ENCODE measurements around the gene KRT36.

DNA sequence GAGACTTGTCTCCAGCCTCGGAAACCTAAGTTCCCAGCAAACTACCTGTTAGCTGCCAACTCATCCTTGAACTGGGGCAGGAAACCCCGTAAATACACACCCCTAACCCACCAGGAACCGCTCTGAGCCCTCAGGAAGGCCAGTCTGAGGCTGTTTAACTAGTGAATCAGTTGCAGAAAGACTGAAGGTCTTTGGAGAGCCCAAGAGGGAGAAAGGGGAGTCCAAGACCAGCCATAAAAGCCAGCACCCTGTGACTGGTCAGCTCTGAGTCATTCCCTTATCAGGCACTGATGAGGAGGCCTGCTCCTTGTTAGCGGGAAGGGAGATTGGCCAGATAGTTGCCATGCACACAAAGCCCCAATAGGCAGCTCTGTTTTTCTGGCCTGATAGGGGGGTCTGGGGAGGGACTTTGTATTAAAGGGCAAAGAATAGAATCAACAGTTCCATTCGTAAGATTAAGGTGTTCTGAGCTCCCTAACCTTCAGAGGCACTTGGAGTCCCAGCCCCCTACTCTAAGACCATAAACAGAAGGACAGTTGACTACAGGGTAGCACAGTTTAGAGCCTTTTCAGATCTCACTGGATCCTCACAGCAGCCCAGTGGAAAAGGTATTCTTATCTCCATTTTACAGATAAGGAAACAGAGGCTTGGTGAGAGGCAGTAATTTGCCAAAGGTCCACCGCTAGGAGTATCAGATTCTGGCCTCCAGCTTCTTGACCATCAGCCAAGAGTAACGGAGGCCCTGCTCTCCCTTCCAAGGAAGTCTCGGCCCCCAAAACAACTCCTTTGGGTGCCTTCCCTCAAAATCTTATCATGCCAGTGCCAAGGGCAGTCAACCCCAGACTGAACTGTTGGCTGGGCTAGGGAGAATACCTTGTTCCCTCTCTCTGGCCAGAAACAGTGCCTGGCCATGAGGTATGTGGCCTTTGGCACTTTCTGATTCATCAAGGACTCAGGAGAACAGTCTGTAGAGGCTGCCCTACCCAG, 40.6 kb upstream of the KRT36 start:
- TF ChIP-seq EZH2 (IDR thresholded peaks at IDR 0.05), result no peak
- no peak for TF ChIP-seq CTCF (IDR thresholded peaks at IDR 0.05)

Data from neural progenitor cell (in vitro differentiated cells).